Measurements from ENCODE around the gene WNT1.

GRCh38 chr12:49013428-49013827, 35.3 kb downstream of the WNT1 start:
- TF ChIP-seq CTCF (IDR thresholded peaks at IDR 0.05): no peak
- TF ChIP-seq POLR2A (IDR thresholded peaks at IDR 0.05): no peak
